Large intestine (tissue), 12 donors: ENCODE measurements around the gene M1AP. TPM values are rescaled to one million over a fixed set of nuclear protein-coding genes. Genes with fewer than 3 reads are reported as not detected.
A peak's percentile ranks its signal among the peaks of the same experiment; 100 is the strongest.

ENCODE experiments used
- DNase-seq, 2 donors: peaks; one replicate each; pipeline versions ENCODE4 v3.0.0 to v3.0.0-alpha.2; 2013
- H3K27ac ChIP-seq: one replicate; pipeline ENCODE4 v1.5.1; 2013; ENCODE audit warnings: low read length
- H3K27me3 ChIP-seq: 2 replicates; pipeline ENCODE4 v1.6.1; 2013; ENCODE audit warnings: low read length; ENCODE audit not compliant: control insufficient read depth, insufficient read depth
- H3K36me3 ChIP-seq: 2 replicates; pipeline ENCODE4 v1.6.1; 2013; ENCODE audit warnings: low read length; ENCODE audit not compliant: control insufficient read depth, insufficient read depth
- H3K4me1 ChIP-seq: one replicate; pipeline ENCODE4 v1.6.1; 2013; ENCODE audit warnings: low read length; ENCODE audit not compliant: control insufficient read depth, insufficient read depth
- H3K4me3 ChIP-seq: one replicate; pipeline ENCODE4 v1.5.1; 2013; ENCODE audit warnings: low read length
- H3K9me3 ChIP-seq: one replicate; pipeline ENCODE4 v1.6.1; 2013; ENCODE audit warnings: mild to moderate bottlenecking, low read depth, low read length, moderate library complexity; ENCODE audit not compliant: control insufficient read depth
- WGBS: methylation state at CpG from one replicate; pipeline ENCODE4 v1.1.5; 2013; ENCODE audit warnings: low lambda C conversion rate; ENCODE audit not compliant: insufficient coverage; 5-methylcytosine and 5-hydroxymethylcytosine counted together
- long read RNA-seq, 11 donors: transcript quantifications; one replicate each; lab custom pipeline, GENCODE V29; 2026
- polyA plus RNA-seq: library from polyadenylated mRNA; unstranded; fragments of 120-200 nt; gene quantifications from one replicate; pipeline ENCODE4 v1.2.1, GENCODE V29; 2013

M1AP gene
- polyA plus RNA-seq: 0.12 TPM
- long read RNA-seq, donor 1: 0 reads
- long read RNA-seq, donor 2: 0 reads
- long read RNA-seq, donor 3: 0 reads
- long read RNA-seq, donor 4: 0 reads
- long read RNA-seq, donor 5: 0 reads
- long read RNA-seq, donor 6: 0 reads
- long read RNA-seq, donor 7: 0 reads
- long read RNA-seq, donor 8: 0 reads
- long read RNA-seq, donor 9: 0 reads
- long read RNA-seq, donor 10: 0 reads
- long read RNA-seq, donor 11: 0 reads

GRCh38 chr2:74648009-74648443, at the start of gene M1AP:
TSS of gene M1AP (minus strand) at chr2:74648330. CDS start at chr2:74640275, 8,055 bp downstream.
- no CpG with 5 or more reads among the region's 45 CpGs for WGBS
- no peak for DNase-seq
- peaks cover 11% of the 10 kb centered on the region for H3K9me3 ChIP-seq
- H3K4me3 ChIP-seq: peak within 1 kb of the TSS; percentile 21
- H3K27me3 ChIP-seq: peaks cover 26% of the 10 kb centered on the region
- H3K36me3 ChIP-seq: no peaks in the 10 kb centered on the region
- H3K27ac ChIP-seq: no peak within 1 kb of the TSS
- H3K4me1 ChIP-seq: no peaks in the 10 kb centered on the region

- peak; percentile 32 to 67 for DNase-seq
- Histone ChIP-seq H3K36me3 (no peaks in the 10 kb centered on the region), H3K4me1 (no peaks in the 10 kb centered on the region), H3K27me3 (peaks cover 11% of the 10 kb centered on the region), H3K27ac (no peak overlapping the region), H3K4me3 (no peak overlapping the region), H3K9me3 (no peaks in the 10 kb centered on the region)
- no CpG with 5 or more reads among the region's 2 CpGs for WGBS
These were observed 48.7 kb upstream of the M1AP start for GRCh38 chr2:74696829-74697228.

- no peaks in the 10 kb centered on the region for H3K9me3 ChIP-seq
- peak in 1 of 2 donors; percentile 19 for DNase-seq
- no peak overlapping the region for H3K27ac ChIP-seq
- H3K4me3 ChIP-seq: no peak overlapping the region
- H3K4me1 ChIP-seq: no peaks in the 10 kb centered on the region
- peaks cover 5% of the 10 kb centered on the region for H3K27me3 ChIP-seq
- whole genome bisulfite sequencing: no CpG with 5 or more reads among the region's 4 CpGs
- no peaks in the 10 kb centered on the region for H3K36me3 ChIP-seq
These were observed 47.5 kb upstream of the M1AP start for GRCh38 chr2:74695663-74696062.

- Histone ChIP-seq H3K9me3 (no peaks in the 10 kb centered on the region), H3K27me3 (peaks cover 4% of the 10 kb centered on the region), H3K27ac (no peak overlapping the region), H3K4me1 (no peaks in the 10 kb centered on the region), H3K4me3 (no peak overlapping the region), H3K36me3 (no peaks in the 10 kb centered on the region)
- WGBS: no CpG with 5 or more reads among the region's 3 CpGs
- peak in 1 of 2 donors; percentile 25 for DNase-seq
These were observed 46.2 kb upstream of the M1AP start for GRCh38 chr2:74694281-74694680.

GRCh38 chr2:74693668-74694067, 45.5 kb upstream of the M1AP start:
- no peaks in the 10 kb centered on the region for H3K9me3 ChIP-seq
- no peak overlapping the region for H3K27ac ChIP-seq
- H3K36me3 ChIP-seq: no peaks in the 10 kb centered on the region
- DNase-seq: no peak
- H3K27me3 ChIP-seq: peaks cover 4% of the 10 kb centered on the region
- H3K4me1 ChIP-seq: no peaks in the 10 kb centered on the region
- WGBS: 14% methylated on average over 1 of the region's 1 CpG
- H3K4me3 ChIP-seq: no peak overlapping the region

DNA sequence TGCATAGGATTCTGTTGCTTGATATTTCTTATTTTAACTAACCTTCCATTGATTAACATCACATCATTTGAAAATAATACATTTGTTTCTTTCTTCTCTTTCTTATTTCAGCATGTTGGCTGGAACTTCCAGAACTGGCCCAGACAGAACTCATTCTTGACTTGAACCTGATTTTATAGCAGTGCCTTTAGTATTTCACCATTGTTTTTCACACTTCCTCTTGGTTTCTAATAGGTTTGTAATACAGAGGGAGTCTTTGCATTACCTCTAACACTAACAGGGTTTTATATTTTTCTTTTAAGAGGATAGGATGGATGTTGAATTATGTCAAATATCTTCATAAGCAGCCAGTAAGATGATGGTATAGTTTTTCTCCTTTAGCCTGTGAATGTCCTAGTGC, 45.1 kb upstream of the M1AP start:
- no peaks in the 10 kb centered on the region for H3K36me3 ChIP-seq
- H3K4me1 ChIP-seq: no peaks in the 10 kb centered on the region
- H3K27ac ChIP-seq: no peak overlapping the region
- H3K4me3 ChIP-seq: no peak overlapping the region
- H3K27me3 ChIP-seq: peaks cover 4% of the 10 kb centered on the region
- no peaks in the 10 kb centered on the region for H3K9me3 ChIP-seq
- DNase-seq: no peak

- Histone ChIP-seq H3K4me3 (no peak overlapping the region), H3K9me3 (no peaks in the 10 kb centered on the region), H3K27me3 (peaks cover 11% of the 10 kb centered on the region), H3K27ac (no peak overlapping the region), H3K4me1 (no peaks in the 10 kb centered on the region), H3K36me3 (no peaks in the 10 kb centered on the region)
- DNase-seq: no peak
- WGBS: no CpG with 5 or more reads among the region's 5 CpGs
These were observed 43.8 kb upstream of the M1AP start for GRCh38 chr2:74691929-74692328.

- no peaks in the 10 kb centered on the region for H3K36me3 ChIP-seq
- H3K27me3 ChIP-seq: peaks cover 11% of the 10 kb centered on the region
- WGBS: 22% methylated on average over 3 of the region's 4 CpGs
- H3K9me3 ChIP-seq: no peaks in the 10 kb centered on the region
- peak; percentile 22 to 32 for DNase-seq
- H3K4me3 ChIP-seq: no peak overlapping the region
- no peak overlapping the region for H3K27ac ChIP-seq
- no peaks in the 10 kb centered on the region for H3K4me1 ChIP-seq
These were observed 42.4 kb upstream of the M1AP start for GRCh38 chr2:74690571-74690970.

DNA sequence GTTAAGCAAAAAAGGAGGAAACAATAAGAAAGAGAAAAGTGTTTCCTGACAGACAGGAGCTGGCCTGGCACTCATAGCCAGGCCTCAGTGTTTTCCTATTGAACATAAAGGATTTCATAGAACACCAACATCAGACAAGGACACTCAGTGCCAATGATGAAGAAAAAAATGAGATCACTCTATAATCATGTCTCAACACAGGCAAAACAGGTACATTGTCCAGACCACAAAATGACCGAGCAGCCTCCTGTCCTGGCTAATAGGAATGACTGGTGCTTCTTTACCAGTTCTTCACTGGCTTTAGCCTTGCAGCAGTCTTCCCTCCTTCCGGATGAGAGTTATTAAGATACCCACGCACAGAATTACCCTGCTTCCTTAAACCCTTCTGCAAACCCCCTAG, 41.5 kb upstream of the M1AP start:
- no peaks in the 10 kb centered on the region for H3K9me3 ChIP-seq
- H3K4me1 ChIP-seq: no peaks in the 10 kb centered on the region
- peaks cover 11% of the 10 kb centered on the region for H3K27me3 ChIP-seq
- no peak overlapping the region for H3K4me3 ChIP-seq
- DNase-seq: no peak
- H3K27ac ChIP-seq: no peak overlapping the region
- no peaks in the 10 kb centered on the region for H3K36me3 ChIP-seq
- WGBS: no CpG with 5 or more reads among the region's 3 CpGs

DNA sequence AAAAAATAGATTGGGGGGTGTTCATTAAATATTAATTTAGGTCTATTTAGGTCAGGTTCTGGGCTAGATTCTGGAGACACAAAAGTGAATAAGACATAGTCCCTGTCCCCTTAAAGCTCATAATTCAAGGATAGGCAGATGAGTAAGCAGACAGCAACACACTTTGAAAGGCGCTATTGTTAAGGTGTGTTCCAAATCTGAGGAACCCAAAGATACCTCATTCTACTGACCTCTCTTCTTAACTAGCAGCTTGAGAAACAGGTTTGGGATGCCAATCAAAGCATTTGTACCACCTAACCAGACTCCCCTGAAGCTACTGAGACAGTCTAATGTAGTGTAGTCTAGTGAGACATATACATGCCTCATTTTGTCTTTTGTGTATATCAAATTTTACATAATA, 40.8 kb upstream of the M1AP start:
- Histone ChIP-seq H3K4me3 (no peak overlapping the region), H3K27ac (no peak overlapping the region), H3K27me3 (peaks cover 11% of the 10 kb centered on the region), H3K36me3 (no peaks in the 10 kb centered on the region), H3K4me1 (no peaks in the 10 kb centered on the region), H3K9me3 (no peaks in the 10 kb centered on the region)
- no CpG with 5 or more reads among the region's 1 CpG for WGBS
- DNase-seq: no peak

GRCh38 chr2:74685408-74685807, 37.3 kb upstream of the M1AP start:
- Histone ChIP-seq H3K27me3 (peaks cover 11% of the 10 kb centered on the region), H3K4me3 (no peak overlapping the region), H3K9me3 (no peaks in the 10 kb centered on the region), H3K27ac (no peak overlapping the region), H3K36me3 (no peaks in the 10 kb centered on the region), H3K4me1 (no peaks in the 10 kb centered on the region)
- DNase-seq: no peak
- 83% methylated on average over 1 of the region's 3 CpGs for WGBS
